ENCODE data around the gene HOXD9. TPM values are rescaled to one million over a fixed set of nuclear protein-coding genes. Genes with fewer than 3 reads are reported as not detected.

HOXD9 gene
- total and polyA plus RNA-seq, 8 donors = 0.12 to 1.1 (median 0.34) TPM; not detected in 2

DNA sequence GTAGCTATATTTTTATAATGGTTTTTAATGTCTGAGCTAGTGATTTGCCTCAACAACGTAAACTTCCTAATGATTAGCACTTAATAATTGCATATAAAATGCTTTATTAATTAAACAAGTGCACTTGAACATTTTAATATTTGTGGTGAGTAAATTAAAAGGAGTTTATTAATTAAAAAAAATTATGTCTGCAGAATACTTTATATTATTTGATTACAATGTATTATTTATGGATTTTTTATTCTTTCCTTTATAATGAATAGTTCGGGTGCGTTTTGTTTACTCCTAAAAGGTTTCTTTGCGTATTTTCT is 9.3 kb downstream of the HOXD9 start:
- FAIRE-seq (peak; percentile 39), DNase-seq (no peak), ATAC-seq (no peak)
- WGBS, 2 donors = 18 to 25% methylated on average over 4 of the region's 4 CpGs
- no peaks in the 10 kb centered on the region for H3K36me3 ChIP-seq
- intact Hi-C loops (cut with DNase I) = loop anchor here in 2 of 3 donors (10.0 kb wide), 2 partner anchors 323 to 433 kb away; no protein-coding TSS in a partner anchor
- no peak overlapping the region for H3K4me3 ChIP-seq
- H3K4me1 ChIP-seq = peaks cover 0 to 14% (median 5%) of the 10 kb centered on the region in 3 donors
- TF ChIP-seq, protein P1, sequence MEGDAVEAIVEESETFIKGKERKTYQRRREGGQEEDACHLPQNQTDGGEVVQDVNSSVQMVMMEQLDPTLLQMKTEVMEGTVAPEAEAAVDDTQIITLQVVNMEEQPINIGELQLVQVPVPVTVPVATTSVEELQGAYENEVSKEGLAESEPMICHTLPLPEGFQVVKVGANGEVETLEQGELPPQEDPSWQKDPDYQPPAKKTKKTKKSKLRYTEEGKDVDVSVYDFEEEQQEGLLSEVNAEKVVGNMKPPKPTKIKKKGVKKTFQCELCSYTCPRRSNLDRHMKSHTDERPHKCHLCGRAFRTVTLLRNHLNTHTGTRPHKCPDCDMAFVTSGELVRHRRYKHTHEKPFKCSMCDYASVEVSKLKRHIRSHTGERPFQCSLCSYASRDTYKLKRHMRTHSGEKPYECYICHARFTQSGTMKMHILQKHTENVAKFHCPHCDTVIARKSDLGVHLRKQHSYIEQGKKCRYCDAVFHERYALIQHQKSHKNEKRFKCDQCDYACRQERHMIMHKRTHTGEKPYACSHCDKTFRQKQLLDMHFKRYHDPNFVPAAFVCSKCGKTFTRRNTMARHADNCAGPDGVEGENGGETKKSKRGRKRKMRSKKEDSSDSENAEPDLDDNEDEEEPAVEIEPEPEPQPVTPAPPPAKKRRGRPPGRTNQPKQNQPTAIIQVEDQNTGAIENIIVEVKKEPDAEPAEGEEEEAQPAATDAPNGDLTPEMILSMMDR (IDR thresholded peaks at IDR 0.05) = no peak
- no peak overlapping the region for H3K27ac ChIP-seq
- H3K27me3 ChIP-seq = peaks cover 8 to 75% (median 29%) of the 10 kb centered on the region in 4 donors
- no peaks in the 10 kb centered on the region for H3K9me3 ChIP-seq

DNA sequence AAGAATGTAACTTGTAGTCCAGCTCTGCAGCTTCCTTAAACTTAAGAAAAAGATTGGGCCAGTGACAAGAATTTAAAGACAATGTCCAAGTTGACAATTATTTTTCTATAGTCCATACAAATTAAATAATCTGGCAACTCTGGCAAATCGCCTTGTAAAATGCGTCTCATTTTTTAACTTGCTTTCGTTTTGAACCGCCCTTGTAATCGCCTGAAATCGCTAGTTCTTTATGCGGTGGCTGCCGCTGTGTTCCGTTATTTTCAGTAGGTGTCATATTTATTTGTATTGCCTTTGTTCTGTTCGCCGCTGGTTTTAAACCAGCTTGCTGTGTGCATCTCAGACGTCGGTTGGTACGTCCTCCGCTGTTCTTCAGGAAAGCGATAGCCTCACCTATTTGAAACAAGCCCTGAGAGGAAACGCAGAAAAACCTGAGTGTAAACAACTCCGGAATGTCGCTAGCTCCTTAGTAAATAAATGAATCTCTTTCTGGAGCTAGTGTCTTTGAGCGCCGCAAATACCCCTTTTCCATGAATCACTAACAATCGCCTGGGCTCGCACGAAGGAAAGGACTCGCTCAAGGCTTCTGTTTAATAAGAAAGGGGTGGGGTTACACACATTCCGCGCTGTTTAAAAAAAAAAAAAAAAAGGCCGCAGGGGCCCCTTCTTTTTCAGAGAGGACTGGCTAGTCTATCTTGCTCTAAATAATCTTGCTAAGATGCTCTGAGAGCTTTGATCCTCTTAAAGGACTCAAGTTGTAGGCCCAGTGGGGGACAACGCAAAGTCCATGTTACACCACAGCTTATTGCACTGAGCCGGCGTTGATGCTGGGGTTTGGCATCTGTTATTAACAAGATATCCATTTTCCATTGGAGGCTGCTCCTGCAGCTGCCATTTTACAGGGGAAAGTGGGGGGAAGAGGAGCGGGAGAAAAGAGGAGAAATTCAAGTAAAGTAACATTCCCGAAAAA is 10.0 kb downstream of the HOXD9 start:
- DNase-seq (no peak), FAIRE-seq (no peak), ATAC-seq (no peak)
- no peak overlapping the region for H3K27ac ChIP-seq
- H3K4me3 ChIP-seq = no peak overlapping the region
- intact Hi-C loops (cut with DNase I) = loop anchor here in 2 of 3 donors (10.0 kb wide), 2 partner anchors 322 to 432 kb away; no protein-coding TSS in a partner anchor
- no peaks in the 10 kb centered on the region for H3K36me3 ChIP-seq
- no peaks in the 10 kb centered on the region for H3K9me3 ChIP-seq
- 10 to 11% methylated on average over 33 of the region's 33 CpGs for WGBS, 2 donors
- peaks cover 8 to 75% (median 29%) of the 10 kb centered on the region in 4 donors for H3K27me3 ChIP-seq
- TF ChIP-seq, protein P1 (IDR thresholded peaks at IDR 0.05) = no peak
- H3K4me1 ChIP-seq = peaks cover 0 to 14% (median 5%) of the 10 kb centered on the region in 3 donors

DNA sequence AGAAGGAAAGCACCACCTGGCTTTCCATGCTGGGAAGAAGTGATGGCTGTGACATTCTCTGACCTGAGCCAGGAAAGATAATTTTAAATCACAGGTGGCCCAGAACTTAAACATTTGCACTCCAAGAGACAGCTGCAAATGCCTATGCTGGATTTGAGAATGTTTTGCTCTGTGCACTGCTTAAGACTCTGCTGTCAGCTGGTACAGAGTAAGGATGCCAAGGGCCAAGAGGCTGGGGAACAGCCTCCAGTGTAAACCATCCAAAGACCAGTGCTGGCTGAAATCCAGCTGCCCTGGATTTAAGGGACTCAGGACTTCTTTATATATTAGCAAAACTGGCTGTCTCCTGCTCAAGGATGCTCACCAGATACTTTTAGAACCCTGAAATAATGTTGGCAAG is 10.9 kb downstream of the HOXD9 start:
- H3K36me3 ChIP-seq = no peaks in the 10 kb centered on the region
- H3K9me3 ChIP-seq = no peaks in the 10 kb centered on the region
- ATAC-seq (no peak), FAIRE-seq (no peak), DNase-seq (no peak)
- intact Hi-C loops (cut with DNase I) = loop anchor here in 2 of 3 donors (10.0 kb wide), 2 partner anchors 321 to 431 kb away; no protein-coding TSS in a partner anchor
- H3K27ac ChIP-seq = no peak overlapping the region
- TF ChIP-seq, protein P1 (IDR thresholded peaks at IDR 0.05) = no peak
- peaks cover 0 to 14% (median 5%) of the 10 kb centered on the region in 3 donors for H3K4me1 ChIP-seq
- H3K27me3 ChIP-seq = peaks cover 5 to 76% (median 32%) of the 10 kb centered on the region in 4 donors
- H3K4me3 ChIP-seq = no peak overlapping the region

DNA sequence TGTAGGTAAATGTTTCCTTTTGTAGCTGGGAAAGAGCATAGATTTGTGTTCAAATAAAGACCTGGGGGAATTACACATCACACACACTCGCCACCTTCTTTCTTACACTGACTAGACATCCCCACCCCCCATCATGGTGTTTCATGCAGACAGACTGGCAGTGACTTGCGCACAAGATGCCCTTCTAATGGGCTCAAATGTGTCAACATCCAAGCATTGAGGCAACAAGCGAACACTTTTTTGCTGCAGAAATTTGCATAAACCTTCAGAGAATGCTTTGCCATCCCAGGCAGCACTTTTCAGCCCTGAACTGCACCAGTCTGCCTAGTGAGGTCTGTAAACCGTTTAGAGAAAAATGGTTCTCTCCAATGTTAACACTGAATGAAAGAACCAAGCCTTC is 11.5 kb downstream of the HOXD9 start:
- 19 to 21% methylated on average over 4 of the region's 4 CpGs for WGBS, 2 donors
- Histone ChIP-seq H3K27me3 (peaks cover 5 to 76% (median 32%) of the 10 kb centered on the region in 4 donors), H3K4me1 (peaks cover 0 to 14% (median 5%) of the 10 kb centered on the region in 3 donors), H3K36me3 (no peaks in the 10 kb centered on the region), H3K27ac (no peak overlapping the region), H3K4me3 (no peak overlapping the region), H3K9me3 (no peaks in the 10 kb centered on the region)
- no peak for FAIRE-seq
- DNase-seq = no peak
- no peak for ATAC-seq
- intact Hi-C loops (cut with DNase I) = loop anchor here in 2 of 3 donors (10.0 kb wide), 2 partner anchors 321 to 431 kb away; no protein-coding TSS in a partner anchor
- TF ChIP-seq, protein P1 (IDR thresholded peaks at IDR 0.05) = no peak
